ENCODE measurements around the gene USP16.
"Not testable (repeated sequence)": the region's sequence is repeated elsewhere in the genome, so short reads cannot be mapped to it uniquely, and the experiment has no call there.

Gene USP16

DNA sequence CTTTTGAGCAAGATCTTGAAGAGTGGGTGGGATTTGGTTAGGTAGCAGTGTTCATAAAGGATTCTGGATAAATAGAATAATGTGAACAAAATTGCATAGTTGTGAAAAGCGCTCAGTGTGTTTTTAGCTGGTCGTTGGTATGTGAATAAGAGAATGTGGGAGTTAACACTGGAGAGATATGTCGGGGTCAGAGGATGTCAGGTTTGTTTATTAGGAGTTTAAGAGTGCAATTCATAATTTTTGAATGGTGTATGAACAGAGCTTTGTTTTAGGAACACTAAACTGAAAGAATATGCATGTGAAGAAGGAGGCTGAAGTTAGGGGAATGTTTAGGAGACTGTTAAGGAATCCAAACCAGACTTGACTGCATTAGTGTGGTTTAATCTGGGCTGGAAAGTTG lies 9.4 kb downstream of the USP16 start:
- DNase-seq (ENCODE audit: low read depth): no peak

GRCh38 chr21:29034678-29035077 lies 10.2 kb downstream of the USP16 start:
- no peak for DNase-seq (ENCODE audit: low read depth)

DNA sequence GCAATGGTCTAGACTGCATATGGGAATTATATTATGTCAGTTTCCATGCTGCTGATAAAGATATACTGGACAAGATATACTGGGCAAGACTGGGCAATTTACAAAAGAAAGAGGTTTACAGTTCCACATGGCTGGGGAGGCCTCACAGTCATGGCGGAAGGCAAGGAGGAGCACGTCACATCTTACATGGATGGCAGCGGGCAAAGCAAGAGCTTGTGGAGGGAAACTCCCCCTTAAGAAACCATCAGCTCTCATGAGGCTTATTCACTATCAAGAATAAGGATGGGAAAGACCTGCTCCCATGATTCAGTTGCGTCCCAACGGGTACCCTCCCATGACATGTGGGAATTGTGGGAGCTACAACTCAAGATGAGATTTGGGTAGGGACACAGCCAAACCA lies 27.8 kb downstream of the USP16 start:
- DNase-seq (ENCODE audit: low read depth): no peak

GRCh38 chr21:29053011-29053553 lies 28.6 kb downstream of the USP16 start:
- DNase-seq (ENCODE audit: low read depth): no peak

DNA sequence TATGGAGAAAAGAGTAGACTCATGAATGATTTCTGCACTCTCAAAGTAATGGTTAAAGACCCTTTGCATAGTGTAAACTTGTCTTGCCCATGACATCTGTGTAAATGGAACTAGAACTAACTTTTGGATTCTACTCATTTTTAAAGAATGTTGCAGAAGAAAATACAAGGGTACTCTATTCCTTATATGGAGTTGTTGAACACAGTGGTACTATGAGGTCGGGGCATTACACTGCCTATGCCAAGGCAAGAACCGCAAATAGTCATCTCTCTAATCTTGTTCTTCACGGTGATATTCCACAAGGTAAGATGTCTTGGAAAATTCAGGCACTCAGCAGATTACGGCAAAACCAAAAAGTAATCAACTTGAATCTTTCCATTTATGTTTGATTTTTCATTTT lies 29.2 kb downstream of the USP16 start:
- no peak for DNase-seq (ENCODE audit: low read depth)

- no peak for DNase-seq (ENCODE audit: low read depth)
These were observed 30.6 kb downstream of the USP16 start for GRCh38 chr21:29055080-29055479.

GRCh38 chr21:29056005-29056404 lies 31.5 kb downstream of the USP16 start:
- no peak for DNase-seq (ENCODE audit: low read depth)

DNA sequence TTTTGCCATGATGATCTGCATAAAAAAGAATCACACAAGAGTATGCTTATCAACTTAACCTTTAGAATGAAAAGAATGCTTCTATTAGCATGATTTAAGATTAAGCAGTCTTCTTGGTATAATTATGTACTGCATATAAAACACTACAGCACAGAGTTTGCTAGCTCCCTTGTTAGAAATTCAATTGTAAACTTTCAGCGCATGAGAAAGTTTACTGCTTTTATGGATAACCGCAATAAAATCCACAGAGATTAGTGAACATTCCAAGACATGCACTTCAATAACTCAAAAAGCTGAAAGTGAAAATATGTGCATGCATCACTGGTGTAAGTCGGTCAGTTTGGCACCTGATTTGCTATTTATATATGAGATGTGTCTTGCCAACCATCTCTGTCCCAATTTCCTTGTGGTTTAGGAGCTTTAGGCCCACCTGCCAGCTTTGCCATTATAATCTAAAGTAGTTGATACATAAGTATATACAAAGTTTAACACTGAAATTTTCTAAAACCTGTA lies 32.1 kb downstream of the USP16 start:
- no peak for DNase-seq (ENCODE audit: low read depth)

GRCh38 chr21:29064850-29065481 lies 40.5 kb downstream of the USP16 start:
- DNase-seq (ENCODE audit: low read depth): no peak

DNA sequence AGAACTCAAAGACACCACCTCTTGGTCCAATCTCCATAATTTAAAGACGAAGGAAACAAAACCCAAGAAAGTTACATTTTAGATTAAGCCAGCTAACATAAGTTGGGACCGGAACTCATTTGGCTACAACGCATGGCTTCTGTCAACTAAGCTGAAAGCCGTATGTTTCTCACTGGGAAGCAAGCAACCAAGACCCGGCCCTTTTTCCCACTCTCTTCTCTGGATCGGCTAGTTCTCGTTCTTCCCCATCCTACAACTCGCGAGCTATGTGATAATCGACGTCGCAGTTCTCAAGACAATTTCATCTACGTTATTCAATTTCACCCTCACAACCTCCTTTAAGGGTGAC lies 48.4 kb downstream of the USP16 start:
- DNase-seq (ENCODE audit: low read depth): no peak

DNA sequence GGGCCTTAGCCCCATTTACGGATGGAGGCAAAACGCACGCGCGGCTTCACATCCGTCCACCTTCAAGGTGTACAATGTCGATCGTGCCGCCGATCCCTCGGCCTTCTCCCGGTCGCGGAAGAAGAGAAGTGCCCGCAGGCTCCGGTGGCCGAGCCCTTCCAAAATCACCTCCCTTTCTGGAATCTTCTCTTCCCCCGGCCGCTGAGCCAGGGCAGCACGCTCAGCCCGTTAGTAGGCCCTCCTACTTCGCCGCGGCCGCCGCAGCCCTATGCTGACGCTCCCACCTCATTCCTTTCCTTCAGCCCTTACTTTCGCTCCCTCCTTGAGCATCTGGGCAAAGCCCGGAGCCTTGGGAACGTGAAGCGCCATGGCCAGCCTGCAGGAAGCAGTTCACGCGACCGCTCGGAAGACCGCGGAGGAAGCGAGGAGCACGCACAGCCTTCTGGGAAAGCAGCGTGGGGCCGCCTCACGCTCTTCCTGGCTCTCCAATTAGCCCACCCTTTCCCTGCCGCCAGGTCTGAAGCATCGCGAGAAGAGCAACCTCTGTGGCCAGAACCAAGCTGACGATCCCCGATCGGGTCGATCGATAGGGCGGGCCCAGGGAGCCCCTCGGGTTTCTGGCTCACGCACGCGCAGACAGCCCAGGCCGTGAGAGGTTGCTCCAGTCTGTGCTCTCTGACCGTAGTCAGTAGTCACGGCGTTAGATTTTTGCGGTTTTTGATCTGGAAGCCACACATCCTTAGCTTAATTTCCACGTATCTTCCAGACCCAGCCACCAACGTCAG lies 48.9 kb downstream of the USP16 start, which contains the start of gene CCT8:
Gene CCT8, minus strand, starts transcription at position 427 of the 785 bp plus-strand sequence. Its CDS starts 58 bp downstream, at position 369.
- peak; percentile 98 for DNase-seq (ENCODE audit: low read depth)

DNA sequence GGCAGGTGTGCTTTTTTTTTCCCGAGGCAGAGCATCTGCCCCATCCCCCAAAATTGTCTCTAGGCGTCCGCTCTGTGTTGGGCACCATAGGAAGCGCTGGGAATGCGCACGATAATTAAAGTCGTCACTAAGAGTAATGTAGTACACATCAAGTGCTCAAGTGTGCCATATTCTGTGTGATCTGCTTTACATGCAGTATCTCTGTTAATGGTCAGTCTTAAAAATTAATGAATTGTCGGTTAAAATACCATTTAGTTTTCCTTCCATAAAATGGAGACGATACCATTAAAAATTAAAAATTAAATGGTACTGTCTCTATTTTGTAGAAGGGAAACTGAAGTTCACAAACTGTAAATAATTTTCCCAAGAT lies 49.5 kb downstream of the USP16 start:
- DNase-seq (ENCODE audit: low read depth): no peak

DNA sequence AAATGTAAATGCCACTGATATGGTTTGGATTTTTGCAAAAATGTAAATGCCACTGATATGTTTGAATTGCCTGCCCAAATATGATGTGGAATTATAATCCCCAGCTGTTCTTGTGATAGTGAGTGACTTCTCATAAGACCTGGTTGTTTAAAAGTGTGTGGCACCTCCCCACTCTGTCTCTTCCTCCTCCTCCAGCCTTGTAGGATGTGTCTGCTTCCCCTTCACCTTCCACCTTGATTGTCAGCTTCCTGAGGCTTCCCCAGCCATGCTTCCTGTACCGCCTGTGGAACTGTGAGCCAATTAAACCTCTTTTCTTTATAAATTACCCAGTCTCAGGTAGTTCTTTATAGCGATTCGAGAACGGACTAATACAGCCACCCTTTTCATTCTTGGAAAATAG lies 50.3 kb downstream of the USP16 start:
- no peak for DNase-seq (ENCODE audit: low read depth)

- no peak for DNase-seq (ENCODE audit: low read depth)
These were observed 51.4 kb downstream of the USP16 start for GRCh38 chr21:29075706-29076466.

DNA sequence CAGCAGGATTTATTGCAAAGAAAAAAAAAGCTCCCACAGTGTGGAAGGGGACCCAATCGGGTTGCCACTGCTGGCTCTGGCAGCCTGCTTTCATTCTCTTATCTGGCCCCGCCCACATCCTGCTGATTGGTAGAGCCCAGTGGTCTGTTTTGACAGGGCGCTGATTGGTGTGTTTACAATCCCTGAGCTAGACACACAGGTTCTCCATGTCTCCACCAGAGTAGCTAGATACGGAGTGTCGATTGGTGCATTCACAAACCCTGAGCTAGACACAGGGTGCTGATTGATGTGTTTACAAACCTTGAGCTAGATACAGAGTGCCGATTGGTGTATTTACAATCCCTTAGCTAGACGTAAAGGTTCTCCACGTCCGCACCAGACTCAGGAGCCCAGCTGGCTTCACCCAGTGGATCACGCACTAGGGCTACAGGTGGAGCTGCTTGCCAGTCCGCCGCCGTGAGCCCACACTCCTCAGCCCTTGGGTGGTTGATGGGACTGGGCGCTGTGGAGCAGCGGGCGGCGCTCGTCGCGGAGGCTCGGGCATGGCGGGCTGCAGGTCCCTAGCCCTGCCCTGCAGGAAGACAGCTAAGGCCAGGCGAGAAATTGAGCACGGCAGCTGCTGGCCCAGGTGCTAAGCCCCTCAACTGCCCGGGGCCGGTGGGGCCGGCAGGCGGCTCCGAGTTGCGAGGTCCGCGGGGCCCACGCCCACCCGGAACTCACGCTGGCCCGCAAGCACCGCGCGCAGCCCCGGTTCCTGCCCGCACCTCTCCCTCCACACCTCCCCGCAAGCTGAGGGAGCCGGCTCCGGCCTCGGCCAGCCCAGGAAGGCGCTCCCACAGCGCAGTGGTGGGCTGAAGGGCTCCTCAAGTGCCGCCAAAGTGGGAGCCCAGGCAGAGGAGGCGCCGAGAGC lies 52.5 kb downstream of the USP16 start:
- DNase-seq (ENCODE audit: low read depth): not testable (repeated sequence)

DNA sequence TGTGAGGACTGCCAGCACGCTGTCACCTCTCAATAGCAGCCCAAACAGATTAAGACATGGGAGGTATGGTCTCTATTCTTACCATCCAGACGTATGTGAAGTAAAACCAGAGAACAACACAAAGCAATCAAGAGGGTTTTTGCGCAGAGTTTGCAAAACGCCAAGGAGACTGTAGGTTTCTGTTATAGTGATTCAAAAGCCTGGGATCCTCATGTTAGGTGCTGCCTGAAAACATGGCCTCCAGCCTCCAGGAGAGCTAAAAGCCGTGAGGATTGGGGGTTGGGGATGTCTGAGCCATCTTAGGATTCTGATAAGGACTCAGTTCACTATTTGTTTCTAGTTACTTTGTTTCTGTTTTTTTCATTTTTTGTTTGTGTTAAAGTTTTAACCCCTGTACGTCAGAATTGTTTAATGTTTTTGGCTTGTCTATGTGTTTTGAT lies 53.2 kb downstream of the USP16 start:
- DNase-seq (ENCODE audit: low read depth): no peak

DNA sequence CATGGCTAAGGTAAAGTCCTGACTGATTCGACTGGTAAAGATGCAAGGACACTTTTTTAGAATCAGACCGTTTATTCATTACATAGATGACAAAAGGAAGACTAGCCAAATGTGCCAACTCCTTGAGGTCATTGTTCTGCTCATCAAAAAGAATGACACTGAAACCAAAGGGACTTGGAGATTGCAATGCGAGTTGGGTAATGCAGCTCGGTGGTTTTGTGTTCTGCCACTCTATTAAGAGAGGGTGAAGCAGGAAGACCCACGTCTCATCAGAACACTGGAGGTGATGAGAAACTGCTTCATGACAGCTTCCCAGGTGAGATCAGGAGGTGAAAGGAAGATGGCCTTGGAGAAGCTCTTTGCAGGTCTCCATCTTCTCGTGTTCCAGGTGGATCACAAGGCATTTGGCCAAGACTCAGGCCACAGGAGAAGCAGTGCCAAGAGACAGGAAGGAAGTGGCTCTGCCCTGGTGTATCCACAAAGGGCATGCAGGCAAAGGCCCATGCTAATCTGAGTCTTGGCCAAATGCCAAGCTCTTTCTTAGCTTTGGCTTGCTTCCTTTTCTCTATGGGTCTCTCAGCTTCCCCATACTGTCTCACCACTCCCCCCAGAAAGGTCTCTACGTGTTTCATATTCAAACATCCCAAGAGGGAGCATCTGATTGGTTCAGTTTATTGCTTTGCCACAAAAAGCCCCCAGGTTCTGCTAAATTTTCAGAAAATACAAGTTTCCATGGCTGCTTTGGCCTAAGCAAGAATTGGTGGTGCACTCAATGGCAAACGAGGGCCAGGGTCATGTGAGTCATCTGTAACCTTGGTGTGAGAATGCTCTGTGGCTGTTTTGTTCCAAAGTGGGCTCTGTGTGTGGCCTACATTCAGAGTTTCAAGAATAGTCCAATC lies 54.6 kb downstream of the USP16 start:
- DNase-seq (ENCODE audit: low read depth): no peak

DNA sequence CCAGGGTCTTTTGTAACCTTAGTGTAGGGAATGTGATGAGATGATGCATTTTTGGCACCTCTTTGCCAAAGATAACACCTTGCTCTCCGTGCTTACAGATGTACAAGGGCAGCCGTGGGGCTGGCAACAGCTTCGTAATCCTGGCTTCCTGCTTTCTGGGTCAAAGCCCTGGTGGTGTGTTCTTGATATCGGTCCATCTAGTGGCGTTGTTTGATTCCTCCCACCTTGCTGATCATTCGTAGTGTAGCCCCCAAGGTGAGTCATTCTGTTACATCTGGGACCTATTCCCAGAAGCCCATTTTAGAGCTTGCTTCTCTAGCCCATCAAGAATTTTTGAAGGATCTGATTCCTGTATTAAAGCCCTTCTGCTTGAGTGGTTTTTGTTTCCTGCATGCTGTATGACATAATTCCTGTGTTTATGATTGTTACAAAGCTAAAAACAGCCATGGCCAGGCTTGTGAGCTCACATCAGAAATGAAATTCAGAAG lies 56.0 kb downstream of the USP16 start:
- DNase-seq (ENCODE audit: low read depth): no peak

- no peak for DNase-seq (ENCODE audit: low read depth)
These were observed 57.8 kb downstream of the USP16 start for GRCh38 chr21:29082046-29082815.
